GM18868 (cell line): ENCODE results near the gene OR7A17.

Source experiments
- ATAC-seq: cut with Tn5 transposase; IDR thresholded peaks from one replicate; pipeline ENCODE4 v1.9.1; 2021; ENCODE audit warnings: mild to moderate bottlenecking, moderate library complexity; ENCODE audit not compliant: unreplicated experiment

The OR7A17 gene

GRCh38 chr19:14886032-14886431 is at the start of gene OR7A17:
OR7A17 (minus strand) TSS chr19:14886132; CDS start chr19:14881355, 4,777 bp downstream.
- ATAC-seq: no peak

DNA sequence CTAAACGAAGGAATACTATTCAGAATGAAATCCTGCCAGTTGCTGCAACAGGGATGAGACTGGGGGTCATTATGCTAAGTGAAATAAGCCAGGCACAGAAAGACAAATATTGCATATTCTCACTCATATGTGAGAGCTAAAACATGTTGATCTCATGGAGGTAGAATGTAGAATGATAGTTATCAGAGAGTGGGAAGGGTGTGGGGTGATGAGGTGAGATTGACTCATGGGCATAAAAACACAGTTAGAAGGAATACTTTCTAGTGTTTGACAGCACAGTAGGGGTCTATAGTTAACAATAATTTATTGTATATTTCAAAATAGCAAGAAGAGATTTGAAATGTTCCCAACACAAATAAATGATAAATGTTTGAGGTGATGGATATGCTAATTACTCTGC is 47.6 kb upstream of the OR7A17 start:
- ATAC-seq: no peak

- ATAC-seq: no peak
These were observed 30.9 kb upstream of the OR7A17 start for GRCh38 chr19:14916848-14917247.

- no peak for ATAC-seq
These were observed 29.2 kb upstream of the OR7A17 start for GRCh38 chr19:14915116-14915515.

GRCh38 chr19:14906711-14907110 is 20.8 kb upstream of the OR7A17 start:
- no peak for ATAC-seq

DNA sequence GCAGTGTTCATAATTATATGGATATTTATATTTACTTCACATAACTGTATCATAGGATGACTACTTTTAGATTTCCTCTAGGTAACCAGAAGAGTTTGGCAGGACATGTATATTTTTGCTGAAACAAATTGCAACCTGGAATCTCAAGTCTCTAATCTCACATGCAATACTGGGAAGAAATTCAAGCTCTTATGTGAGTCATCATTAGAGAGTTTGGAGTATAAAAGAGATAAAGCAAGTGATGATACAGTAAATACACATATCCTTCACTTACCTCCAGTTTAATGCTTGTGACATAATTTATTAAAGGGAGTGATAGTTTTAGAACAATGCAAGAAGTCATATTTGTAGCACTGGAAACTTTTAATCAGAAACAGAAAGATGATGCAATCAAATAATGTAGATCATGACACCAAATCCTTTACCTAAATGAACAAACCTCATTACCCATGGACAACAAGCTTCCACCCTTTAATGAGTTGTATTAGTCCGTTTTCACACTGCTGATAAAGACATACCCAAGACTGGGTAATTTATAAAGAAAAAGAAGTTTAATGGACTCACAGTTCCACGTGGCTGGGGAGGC is 15.8 kb upstream of the OR7A17 start:
- ATAC-seq: no peak

GRCh38 chr19:14890643-14891379 is 4.9 kb upstream of the OR7A17 start:
- ATAC-seq: no peak

GRCh38 chr19:14889994-14890642 is 4.2 kb upstream of the OR7A17 start:
- no peak for ATAC-seq

- ATAC-seq: no peak
These were observed 14.2 kb downstream of the OR7A17 start for GRCh38 chr19:14871619-14872230.

- no peak for ATAC-seq
These were observed 17.4 kb downstream of the OR7A17 start for GRCh38 chr19:14868497-14868896.

GRCh38 chr19:14848822-14849221 is 37.1 kb downstream of the OR7A17 start, which contains the start of gene OR7A10:
OR7A10 (minus strand) TSS chr19:14848922; CDS start chr19:14841877, 7,045 bp downstream.
- ATAC-seq: no peak

DNA sequence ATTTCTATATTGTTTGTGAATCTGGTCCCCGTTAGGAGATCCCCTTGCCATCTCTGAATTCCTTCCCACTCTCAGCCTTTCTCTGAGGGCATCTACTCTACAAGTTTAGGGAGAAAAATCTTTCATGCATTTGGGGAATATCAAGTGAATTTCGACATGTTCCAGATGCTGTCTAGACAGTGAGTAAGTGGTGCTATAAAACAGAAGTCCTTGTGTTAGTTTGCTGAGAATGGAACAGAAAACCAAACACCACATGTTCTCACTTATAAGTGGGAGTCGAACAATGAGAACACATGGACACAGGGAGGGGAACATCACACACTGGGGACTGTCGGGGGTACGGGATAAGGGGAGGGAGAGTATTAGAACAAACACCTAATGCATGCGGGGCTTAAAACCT is 42.4 kb downstream of the OR7A17 start:
- ATAC-seq: no peak

GRCh38 chr19:14843169-14843568 is 42.8 kb downstream of the OR7A17 start:
- ATAC-seq: no peak

GRCh38 chr19:14840206-14840605 is 45.7 kb downstream of the OR7A17 start:
- ATAC-seq: no peak

DNA sequence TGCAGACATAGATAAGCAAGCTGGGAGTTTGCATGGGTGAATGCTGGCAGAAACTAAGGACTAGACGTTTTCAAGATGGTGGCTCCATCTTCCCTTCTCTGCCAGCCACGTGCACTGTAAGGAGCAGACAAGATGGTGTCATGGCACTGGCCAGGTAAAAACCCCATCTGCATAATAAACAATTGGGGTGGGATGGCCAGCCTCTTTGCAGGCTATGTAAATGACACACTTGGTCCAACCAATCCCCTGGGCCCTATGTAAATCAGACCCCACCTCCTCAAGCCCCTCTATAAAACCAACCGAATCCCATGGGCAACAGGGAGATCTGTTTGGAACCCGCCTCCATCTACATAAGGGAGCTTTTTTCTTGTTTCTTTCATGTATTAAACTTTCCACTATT is 48.5 kb downstream of the OR7A17 start:
- no peak for ATAC-seq

- no peak for ATAC-seq
These were observed 50.9 kb downstream of the OR7A17 start, which contains the start of the genes OR7A5 and OR7C1 for GRCh38 chr19:14835011-14835410. OR7A5 (minus strand) TSS chr19:14835185; CDS start chr19:14828241, 6,944 bp downstream. OR7C1 (minus strand) TSS chr19:14835185; CDS start chr19:14800136, 35,049 bp downstream.

- no peak for ATAC-seq
These were observed 55.2 kb downstream of the OR7A17 start for GRCh38 chr19:14830702-14831101.
